ENCODE results near the gene BRIP1. TPM values are rescaled to one million over a fixed set of nuclear protein-coding genes. Genes with fewer than 3 reads are reported as not detected.

Gene BRIP1
- total RNA-seq, 2 donors from 2014 or later: 19.0 to 21.7 TPM

GRCh38 chr17:61847659-61848058 lies 15.7 kb downstream of the BRIP1 start:
- no peak overlapping the region for H3K27ac Mint-ChIP-seq
- no peaks in the 10 kb centered on the region for H3K4me1 Mint-ChIP-seq
- H3K4me3 Mint-ChIP-seq: no peak overlapping the region
- H3K27me3 Mint-ChIP-seq: no peaks in the 10 kb centered on the region
- ATAC-seq (replicated peaks): no peak
- no peaks in the 10 kb centered on the region for H3K9me3 Mint-ChIP-seq
- peaks cover 40% of the 10 kb centered on the region for H3K36me3 Mint-ChIP-seq (ENCODE audit: low read depth)

- no peaks in the 10 kb centered on the region for H3K27me3 Mint-ChIP-seq
- no peak for ATAC-seq (replicated peaks)
- peaks cover 34% of the 10 kb centered on the region for H3K36me3 Mint-ChIP-seq (ENCODE audit: low read depth)
- no peaks in the 10 kb centered on the region for H3K9me3 Mint-ChIP-seq
- no peaks in the 10 kb centered on the region for H3K4me1 Mint-ChIP-seq
- no peak overlapping the region for H3K27ac Mint-ChIP-seq
- H3K4me3 Mint-ChIP-seq: no peak overlapping the region
Measured at GRCh38 chr17:61846761-61847375, 16.5 kb downstream of the BRIP1 start.

GRCh38 chr17:61846088-61846487 lies 17.2 kb downstream of the BRIP1 start:
- ATAC-seq (replicated peaks): no peak
- H3K4me1 Mint-ChIP-seq: no peaks in the 10 kb centered on the region
- no peak overlapping the region for H3K27ac Mint-ChIP-seq
- no peaks in the 10 kb centered on the region for H3K9me3 Mint-ChIP-seq
- H3K36me3 Mint-ChIP-seq (ENCODE audit: low read depth): peaks cover 27% of the 10 kb centered on the region
- H3K27me3 Mint-ChIP-seq: no peaks in the 10 kb centered on the region
- no peak overlapping the region for H3K4me3 Mint-ChIP-seq

GRCh38 chr17:61843435-61843834 lies 19.9 kb downstream of the BRIP1 start:
- Mint-ChIP-seq H3K36me3 (ENCODE audit: low read depth) (peaks cover 24% of the 10 kb centered on the region), H3K4me1 (no peaks in the 10 kb centered on the region), H3K27me3 (no peaks in the 10 kb centered on the region), H3K4me3 (no peak overlapping the region), H3K27ac (no peak overlapping the region), H3K9me3 (no peaks in the 10 kb centered on the region)
- no peak for ATAC-seq (replicated peaks)

DNA sequence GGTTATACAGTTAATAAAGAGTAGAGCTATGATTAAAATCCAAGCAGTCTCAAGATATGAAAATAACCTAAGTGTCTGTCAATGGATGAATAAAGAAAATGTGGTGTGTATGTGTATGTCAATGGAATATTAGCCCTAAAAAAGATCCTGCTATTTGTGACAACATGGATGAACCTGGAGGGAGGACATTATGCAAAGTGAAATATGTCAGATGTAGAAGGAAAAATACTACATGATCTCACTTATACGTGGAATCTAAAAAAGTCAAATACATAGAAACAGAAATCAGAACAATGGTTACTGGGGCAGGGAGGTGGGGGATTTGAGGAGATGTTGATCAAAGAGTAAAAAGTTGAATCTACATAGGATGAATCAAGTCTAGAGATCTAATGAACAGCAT lies 20.4 kb downstream of the BRIP1 start:
- H3K4me1 Mint-ChIP-seq: no peaks in the 10 kb centered on the region
- peaks cover 24% of the 10 kb centered on the region for H3K36me3 Mint-ChIP-seq (ENCODE audit: low read depth)
- H3K9me3 Mint-ChIP-seq: no peaks in the 10 kb centered on the region
- H3K27ac Mint-ChIP-seq: no peak overlapping the region
- no peak overlapping the region for H3K4me3 Mint-ChIP-seq
- ATAC-seq (replicated peaks): no peak
- no peaks in the 10 kb centered on the region for H3K27me3 Mint-ChIP-seq

- H3K27me3 Mint-ChIP-seq: no peaks in the 10 kb centered on the region
- ATAC-seq (replicated peaks): no peak
- H3K27ac Mint-ChIP-seq: no peak overlapping the region
- no peaks in the 10 kb centered on the region for H3K9me3 Mint-ChIP-seq
- H3K4me3 Mint-ChIP-seq: no peak overlapping the region
- no peaks in the 10 kb centered on the region for H3K36me3 Mint-ChIP-seq (ENCODE audit: low read depth)
- H3K4me1 Mint-ChIP-seq: no peaks in the 10 kb centered on the region
Measured at GRCh38 chr17:61839300-61839786, 24.0 kb downstream of the BRIP1 start.

DNA sequence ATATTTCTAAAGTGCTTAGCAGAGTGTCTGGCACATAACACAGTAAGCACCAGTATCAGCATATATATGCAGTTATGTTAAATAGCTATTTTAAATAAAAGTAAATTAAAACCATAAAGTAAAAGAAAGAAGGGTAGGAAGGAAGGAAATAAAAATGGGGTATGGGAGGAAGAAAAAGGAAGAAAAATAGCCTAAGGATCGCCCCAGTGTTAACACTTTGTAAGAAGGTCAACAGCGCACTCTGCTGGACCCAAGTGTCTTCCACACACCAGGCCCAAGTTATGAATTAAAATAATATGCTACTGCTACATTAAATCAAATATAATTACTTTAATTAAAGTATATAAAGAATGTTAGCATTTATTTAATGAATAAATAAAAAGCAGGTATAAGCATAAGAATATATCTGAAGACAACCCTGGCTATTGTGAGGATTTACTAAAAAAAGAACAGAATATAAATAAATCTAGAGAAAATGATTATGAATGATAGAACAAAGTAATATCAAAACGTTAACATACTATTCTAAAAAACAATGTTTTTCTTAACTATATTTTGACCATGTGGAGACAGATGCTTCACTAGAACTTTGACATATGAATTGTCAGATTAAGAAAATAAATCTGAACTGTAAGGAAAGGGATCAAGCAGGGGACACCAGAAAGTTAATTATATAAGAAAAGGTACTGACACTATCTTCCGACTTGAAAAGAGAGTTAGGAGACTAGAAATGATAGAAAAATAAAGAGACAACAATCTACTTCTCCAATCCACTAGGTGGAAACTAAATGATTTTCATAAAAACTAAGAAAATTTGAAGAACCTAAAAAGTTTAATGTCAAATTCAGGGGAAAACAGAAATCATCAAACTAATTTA lies 25.9 kb downstream of the BRIP1 start:
- Mint-ChIP-seq H3K36me3 (ENCODE audit: low read depth) (no peaks in the 10 kb centered on the region), H3K4me3 (no peak overlapping the region), H3K9me3 (no peaks in the 10 kb centered on the region), H3K4me1 (no peaks in the 10 kb centered on the region), H3K27ac (no peak overlapping the region), H3K27me3 (no peaks in the 10 kb centered on the region)
- ATAC-seq (replicated peaks): peak; percentile 37

- Mint-ChIP-seq H3K4me1 (no peaks in the 10 kb centered on the region), H3K27me3 (no peaks in the 10 kb centered on the region), H3K9me3 (no peaks in the 10 kb centered on the region), H3K4me3 (no peak overlapping the region), H3K27ac (no peak overlapping the region), H3K36me3 (ENCODE audit: low read depth) (no peaks in the 10 kb centered on the region)
- no peak for ATAC-seq (replicated peaks)
Measured at GRCh38 chr17:61836266-61837174, 26.8 kb downstream of the BRIP1 start.

DNA sequence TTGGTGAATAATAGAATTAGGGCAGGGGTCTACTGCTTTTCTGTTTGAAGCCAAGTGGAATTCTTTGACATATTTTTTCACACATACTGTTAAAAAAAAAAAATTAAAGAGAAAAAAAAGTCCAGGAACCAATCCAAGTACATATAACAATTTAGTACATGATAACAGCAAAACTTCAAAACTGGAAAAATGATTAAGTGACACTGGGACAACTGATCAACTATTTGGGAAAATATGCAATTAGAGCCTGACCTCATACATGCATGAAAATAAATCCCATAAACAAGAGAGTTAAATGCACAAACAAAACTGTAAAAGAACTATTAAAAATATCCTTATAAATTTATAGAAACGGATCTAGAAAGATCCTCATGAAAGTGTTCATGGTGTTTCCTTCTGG lies 27.7 kb downstream of the BRIP1 start:
- Mint-ChIP-seq H3K27ac (no peak overlapping the region), H3K27me3 (no peaks in the 10 kb centered on the region)

GRCh38 chr17:61834610-61835009 lies 28.7 kb downstream of the BRIP1 start:
- no peak overlapping the region for H3K4me3 Mint-ChIP-seq
- H3K27me3 Mint-ChIP-seq: no peaks in the 10 kb centered on the region
- no peak overlapping the region for H3K27ac Mint-ChIP-seq
- no peaks in the 10 kb centered on the region for H3K4me1 Mint-ChIP-seq
- no peaks in the 10 kb centered on the region for H3K36me3 Mint-ChIP-seq (ENCODE audit: low read depth)
- H3K9me3 Mint-ChIP-seq: no peaks in the 10 kb centered on the region
- no peak for ATAC-seq (replicated peaks)

More for the DNA sequence above, 27.7 kb downstream of the BRIP1 start:
- Mint-ChIP-seq H3K4me3 (no peak overlapping the region), H3K9me3 (no peaks in the 10 kb centered on the region), H3K36me3 (ENCODE audit: low read depth) (no peaks in the 10 kb centered on the region), H3K4me1 (no peaks in the 10 kb centered on the region)
- no peak for ATAC-seq (replicated peaks)

- ATAC-seq (replicated peaks): no peak
- Mint-ChIP-seq H3K27ac (no peak overlapping the region), H3K4me3 (no peak overlapping the region), H3K9me3 (no peaks in the 10 kb centered on the region), H3K36me3 (ENCODE audit: low read depth) (no peaks in the 10 kb centered on the region), H3K27me3 (no peaks in the 10 kb centered on the region), H3K4me1 (no peaks in the 10 kb centered on the region)
Measured at GRCh38 chr17:61833536-61834193, 29.7 kb downstream of the BRIP1 start.

DNA sequence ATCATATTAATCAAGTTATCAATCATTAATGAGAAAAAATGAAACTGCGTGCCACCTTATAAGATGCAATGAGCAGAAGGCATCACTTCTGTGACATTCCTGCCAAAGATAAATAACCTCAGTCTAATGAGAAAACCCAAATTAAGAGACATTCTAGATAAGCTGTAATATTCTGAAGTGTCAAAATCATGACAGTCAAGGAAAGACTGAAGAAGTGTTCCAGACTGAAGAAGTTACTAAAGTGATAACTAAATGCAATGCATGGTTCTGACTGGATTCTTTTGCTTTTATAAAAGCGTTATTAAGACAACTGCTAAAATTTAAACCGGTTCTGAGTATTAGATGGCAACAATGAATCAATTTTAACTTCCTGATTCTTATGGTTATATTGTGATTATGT lies 30.9 kb downstream of the BRIP1 start:
- H3K4me1 Mint-ChIP-seq: no peaks in the 10 kb centered on the region
- no peak for ATAC-seq (replicated peaks)
- no peak overlapping the region for H3K27ac Mint-ChIP-seq
- no peaks in the 10 kb centered on the region for H3K36me3 Mint-ChIP-seq (ENCODE audit: low read depth)
- H3K27me3 Mint-ChIP-seq: no peaks in the 10 kb centered on the region
- H3K9me3 Mint-ChIP-seq: peaks cover 3% of the 10 kb centered on the region
- H3K4me3 Mint-ChIP-seq: no peak overlapping the region

DNA sequence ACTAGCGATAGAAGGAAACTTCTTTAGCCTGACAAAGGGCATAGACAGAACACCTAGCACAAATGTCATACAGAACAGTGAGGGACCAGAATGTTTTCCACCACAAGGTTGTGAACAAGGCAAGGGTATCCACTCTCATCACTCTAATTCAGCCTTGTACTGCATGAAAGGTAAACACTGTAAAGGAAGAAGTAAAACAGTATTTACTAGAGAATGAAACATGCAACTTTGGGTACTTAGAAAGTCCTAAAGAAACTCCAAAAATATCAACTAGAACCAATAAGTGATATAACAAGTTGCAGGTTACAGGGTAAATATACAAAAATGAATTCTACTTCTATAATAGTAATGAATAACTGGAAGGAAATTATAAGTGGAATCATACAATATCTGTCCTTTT lies 32.2 kb downstream of the BRIP1 start:
- Mint-ChIP-seq H3K4me1 (no peaks in the 10 kb centered on the region), H3K27ac (no peak overlapping the region), H3K36me3 (ENCODE audit: low read depth) (peaks cover 6% of the 10 kb centered on the region), H3K4me3 (no peak overlapping the region), H3K27me3 (no peaks in the 10 kb centered on the region), H3K9me3 (peaks cover 3% of the 10 kb centered on the region)
- ATAC-seq (replicated peaks): no peak

DNA sequence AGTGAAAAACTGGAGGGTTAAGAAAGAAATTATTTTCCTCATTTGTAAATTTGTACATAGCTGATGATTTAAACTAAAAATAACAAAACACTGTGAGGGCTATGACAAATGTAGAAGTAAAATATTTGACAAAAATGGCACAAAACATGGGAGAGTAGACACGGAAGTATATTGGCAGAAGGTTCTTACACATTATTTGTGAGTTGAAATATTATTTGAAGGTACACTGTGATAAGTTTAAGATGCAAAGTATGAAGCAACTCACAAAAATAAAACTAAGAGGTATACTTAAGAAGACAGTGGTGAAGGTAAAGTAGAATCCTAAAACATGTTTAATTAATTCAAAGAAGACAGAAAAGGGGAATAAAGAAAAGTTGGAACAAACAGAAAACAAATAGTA lies 34.6 kb downstream of the BRIP1 start:
- no peaks in the 10 kb centered on the region for H3K4me1 Mint-ChIP-seq
- peaks cover 3% of the 10 kb centered on the region for H3K9me3 Mint-ChIP-seq
- H3K36me3 Mint-ChIP-seq (ENCODE audit: low read depth): peaks cover 6% of the 10 kb centered on the region
- no peak for ATAC-seq (replicated peaks)
- no peaks in the 10 kb centered on the region for H3K27me3 Mint-ChIP-seq
- no peak overlapping the region for H3K4me3 Mint-ChIP-seq
- H3K27ac Mint-ChIP-seq: no peak overlapping the region
